HL-60 (cell line): Measurements from ENCODE around the gene EID3.

ENCODE experiments used
- DNase-seq, 2 experiments: peaks; one replicate each; pipeline ENCODE4 v3.0.0-alpha.2; 2010 to 2020; ENCODE audit warnings: low read depth in 1 of 2, low spot score in 1 of 2
- H3K27ac ChIP-seq: fragments of 250-450 bp; sonication (Bioruptor Pico); replicated peaks from 2 replicates; pipeline ENCODE4 v1.5.1; 2020; ENCODE audit warnings: mild to moderate bottlenecking, moderate library complexity
- H3K27me3 ChIP-seq: fragments of 250-450 bp; sonication (Bioruptor Pico); 2 replicates; pipeline ENCODE4 v1.5.1; 2021; ENCODE audit warnings: mild to moderate bottlenecking, moderate library complexity; ENCODE audit not compliant: insufficient read depth, poor library complexity, severe bottlenecking
- H3K4me3 ChIP-seq: replicated peaks from 2 replicates; pipeline ENCODE4 v1.5.1; 2011; ENCODE audit warnings: mild to moderate bottlenecking, control low read depth, low read length; ENCODE audit not compliant: insufficient read depth
- CTCF ChIP-seq: IDR thresholded peaks from one replicate; pipeline ENCODE4 v1.5.1; 2011; ENCODE audit warnings: low read length, control low read depth, inconsistent platforms; ENCODE audit not compliant: insufficient read depth
- GABPA ChIP-seq: IDR thresholded peaks from 2 replicates; pipeline ENCODE4 v1.6.1; 2012; ENCODE audit warnings: low read depth
- POLR2AphosphoS5 ChIP-seq: IDR thresholded peaks from 2 replicates; pipeline ENCODE4 v1.6.1; 2012; ENCODE audit warnings: low read depth
- SPI1 ChIP-seq: IDR thresholded peaks from 2 replicates; pipeline ENCODE4 v1.6.1; 2012; ENCODE audit warnings: low read depth, mild to moderate bottlenecking, borderline replicate concordance
- TF ChIP-seq, protein P1 (sequence below): IDR thresholded peaks from 2 replicates; pipeline ENCODE4 v1.6.1; 2012; ENCODE audit warnings: low read depth; ENCODE audit not compliant: insufficient replicate concordance

The EID3 gene

GRCh38 chr12:104339663-104340062 lies 36.1 kb downstream of the EID3 start:
- H3K27ac ChIP-seq: no peak overlapping the region
- no peaks in the 10 kb centered on the region for H3K27me3 ChIP-seq
- TF ChIP-seq POLR2AphosphoS5 (no peak), GABPA (no peak), CTCF (no peak)
- TF ChIP-seq, protein P1, sequence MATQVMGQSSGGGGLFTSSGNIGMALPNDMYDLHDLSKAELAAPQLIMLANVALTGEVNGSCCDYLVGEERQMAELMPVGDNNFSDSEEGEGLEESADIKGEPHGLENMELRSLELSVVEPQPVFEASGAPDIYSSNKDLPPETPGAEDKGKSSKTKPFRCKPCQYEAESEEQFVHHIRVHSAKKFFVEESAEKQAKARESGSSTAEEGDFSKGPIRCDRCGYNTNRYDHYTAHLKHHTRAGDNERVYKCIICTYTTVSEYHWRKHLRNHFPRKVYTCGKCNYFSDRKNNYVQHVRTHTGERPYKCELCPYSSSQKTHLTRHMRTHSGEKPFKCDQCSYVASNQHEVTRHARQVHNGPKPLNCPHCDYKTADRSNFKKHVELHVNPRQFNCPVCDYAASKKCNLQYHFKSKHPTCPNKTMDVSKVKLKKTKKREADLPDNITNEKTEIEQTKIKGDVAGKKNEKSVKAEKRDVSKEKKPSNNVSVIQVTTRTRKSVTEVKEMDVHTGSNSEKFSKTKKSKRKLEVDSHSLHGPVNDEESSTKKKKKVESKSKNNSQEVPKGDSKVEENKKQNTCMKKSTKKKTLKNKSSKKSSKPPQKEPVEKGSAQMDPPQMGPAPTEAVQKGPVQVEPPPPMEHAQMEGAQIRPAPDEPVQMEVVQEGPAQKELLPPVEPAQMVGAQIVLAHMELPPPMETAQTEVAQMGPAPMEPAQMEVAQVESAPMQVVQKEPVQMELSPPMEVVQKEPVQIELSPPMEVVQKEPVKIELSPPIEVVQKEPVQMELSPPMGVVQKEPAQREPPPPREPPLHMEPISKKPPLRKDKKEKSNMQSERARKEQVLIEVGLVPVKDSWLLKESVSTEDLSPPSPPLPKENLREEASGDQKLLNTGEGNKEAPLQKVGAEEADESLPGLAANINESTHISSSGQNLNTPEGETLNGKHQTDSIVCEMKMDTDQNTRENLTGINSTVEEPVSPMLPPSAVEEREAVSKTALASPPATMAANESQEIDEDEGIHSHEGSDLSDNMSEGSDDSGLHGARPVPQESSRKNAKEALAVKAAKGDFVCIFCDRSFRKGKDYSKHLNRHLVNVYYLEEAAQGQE: no peak
- no peak for DNase-seq
- H3K4me3 ChIP-seq: no peak overlapping the region

DNA sequence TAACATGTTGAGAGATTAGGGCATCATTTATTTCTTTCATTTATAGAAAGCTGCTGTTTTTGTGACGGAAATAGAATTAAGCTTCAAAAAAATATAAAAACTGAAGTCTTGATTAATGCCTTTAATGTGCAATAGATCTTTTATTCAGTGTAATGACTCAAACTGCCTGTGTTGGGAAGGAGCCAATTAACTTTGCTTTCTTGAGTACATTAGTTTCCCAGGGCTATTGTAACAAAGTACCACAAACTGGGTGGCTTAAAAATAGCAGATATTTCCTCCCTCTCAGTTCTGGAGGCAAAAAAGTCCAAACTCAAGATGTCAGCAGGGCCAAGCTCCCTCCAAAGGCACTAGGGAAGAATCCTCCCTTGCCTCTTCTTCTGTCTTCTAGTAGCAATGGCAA lies 36.6 kb downstream of the EID3 start:
- DNase-seq: no peak
- Histone ChIP-seq H3K27me3 (no peaks in the 10 kb centered on the region), H3K4me3 (no peak overlapping the region), H3K27ac (no peak overlapping the region)
- no peak for TF ChIP-seq POLR2AphosphoS5
- TF ChIP-seq GABPA: no peak
- TF ChIP-seq CTCF: no peak
- no peak for TF ChIP-seq SPI1
- TF ChIP-seq, protein P1: no peak

DNA sequence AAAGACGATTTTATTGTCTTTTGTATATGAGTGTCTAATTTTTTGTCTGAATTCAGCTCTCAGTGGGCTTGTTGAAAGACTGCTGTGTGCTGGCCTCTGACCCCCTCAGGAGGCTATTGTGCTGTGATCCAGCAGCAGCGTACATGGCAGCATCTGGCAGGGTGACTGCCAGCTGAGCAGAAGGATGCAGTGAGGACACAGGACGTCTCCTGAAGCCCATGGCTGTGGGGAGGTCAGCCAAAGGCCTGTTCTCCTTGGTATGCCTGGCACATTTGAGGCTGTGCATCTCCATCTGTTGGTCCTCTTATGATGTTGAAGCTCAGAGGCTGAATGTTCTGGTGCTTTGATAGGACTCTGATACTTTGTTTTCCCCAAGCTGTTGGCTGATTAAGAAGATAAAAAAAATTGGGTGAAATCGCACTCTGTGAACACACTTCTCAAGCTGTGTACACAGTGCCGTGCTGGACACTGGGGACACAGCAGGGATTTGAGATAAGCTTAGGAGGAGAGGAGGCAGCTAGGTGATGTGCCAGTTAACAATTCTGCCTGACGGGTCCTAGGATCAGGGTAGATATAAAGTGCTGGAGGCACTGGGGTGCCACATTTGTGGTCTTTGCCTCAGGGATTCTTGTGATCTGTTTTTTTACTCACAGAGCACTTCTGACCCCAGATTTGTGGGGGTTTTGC lies 37.5 kb downstream of the EID3 start:
- no peak overlapping the region for H3K27ac ChIP-seq
- H3K27me3 ChIP-seq: no peaks in the 10 kb centered on the region
- TF ChIP-seq, protein P1: no peak
- TF ChIP-seq CTCF (no peak), POLR2AphosphoS5 (no peak), GABPA (no peak), SPI1 (no peak)
- no peak for DNase-seq
- no peak overlapping the region for H3K4me3 ChIP-seq
